PC-9 (cell line): ENCODE results near the gene ZNF207. TPM values are rescaled to one million over a fixed set of nuclear protein-coding genes. Genes with fewer than 3 reads are reported as not detected.

ENCODE experiments used
- BruUV-seq: library from RNA; stranded (reverse); fragments of 400-500 nt; replicated peaks from 2 replicates; lab custom pipeline; 2021; lab: Mats Ljungman, UMichigan
- CTCF ChIA-PET: fragments of 300-600 bp; sonication (Branson Sonifier 250); formaldehyde crosslinking; loops from one replicate; lab custom pipeline; 2022; ENCODE audit warnings: antibody characterized with exemption; lab: Charles Lee
- POLR2A ChIA-PET: fragments of 300-600 bp; sonication (Branson Sonifier 250); formaldehyde crosslinking; loops from one replicate; lab custom pipeline; 2022; ENCODE audit warnings: antibody characterized with exemption; ENCODE audit not compliant: unreplicated experiment; lab: Charles Lee
- DNase-seq, 2 experiments: peaks; one replicate each; pipeline versions ENCODE4 v3.0.0 to v3.0.0-alpha.2; 2015 to 2022; ENCODE audit warnings: mixed read lengths in 1 of 2
- H2AFZ ChIP-seq: fragments of 200-600 bp; sonication (generic); 2 replicates; pipeline ENCODE4 v1.8.1; 2017; ENCODE audit warnings: antibody characterized with exemption
- H3F3A ChIP-seq: fragments of 200-600 bp; sonication (generic); 2 replicates; pipeline ENCODE4 v1.8.1; 2017; ENCODE audit warnings: antibody characterized with exemption, mild to moderate bottlenecking, low read depth; ENCODE audit not compliant: insufficient read depth
- H3K27ac ChIP-seq: fragments of 200-600 bp; sonication (generic); 2 replicates; pipeline ENCODE4 v1.6.1; 2016; ENCODE audit warnings: mixed run types
- H3K27me3 ChIP-seq: fragments of 200-600 bp; sonication (generic); 2 replicates; pipeline ENCODE4 v1.6.1; 2016; ENCODE audit warnings: low read depth, mixed run types; ENCODE audit not compliant: insufficient read depth
- H3K36me3 ChIP-seq: fragments of 200-600 bp; sonication (generic); 2 replicates; pipeline ENCODE4 v1.6.1; 2016; ENCODE audit warnings: low read depth, mixed run types
- H3K4me1 ChIP-seq: fragments of 200-600 bp; sonication (generic); replicated peaks from 2 replicates; pipeline ENCODE4 v1.6.1; 2016; ENCODE audit warnings: mixed run types; ENCODE audit not compliant: insufficient read depth
- H3K4me2 ChIP-seq: fragments of 200-600 bp; sonication (generic); 2 replicates; pipeline ENCODE4 v1.6.1; 2017; ENCODE audit warnings: mixed run types
- H3K4me3 ChIP-seq: fragments of 200-600 bp; sonication (generic); 2 replicates; pipeline ENCODE4 v1.6.1; 2016; ENCODE audit warnings: mixed run types
- H3K79me2 ChIP-seq: fragments of 200-600 bp; sonication (generic); 2 replicates; pipeline ENCODE4 v1.6.1; 2017; ENCODE audit warnings: low read depth, mixed run types
- H3K9me2 ChIP-seq: fragments of 200-600 bp; sonication (generic); 2 replicates; pipeline ENCODE4 v1.8.1; 2017; ENCODE audit warnings: mild to moderate bottlenecking; ENCODE audit not compliant: insufficient read depth
- H3K9me3 ChIP-seq: fragments of 200-600 bp; sonication (generic); 2 replicates; pipeline ENCODE4 v1.8.1; 2016; ENCODE audit warnings: low read depth; ENCODE audit not compliant: insufficient read depth
- H4K20me1 ChIP-seq: fragments of 200-600 bp; sonication (generic); 2 replicates; pipeline ENCODE4 v1.8.1; 2017; ENCODE audit not compliant: insufficient read depth
- EZH2 ChIP-seq: fragments of 200-600 bp; sonication (generic); IDR thresholded peaks from 2 replicates; pipeline ENCODE4 v1.8.0; 2017; ENCODE audit warnings: antibody characterized with exemption, low read depth
- intact Hi-C: fragments of 100-400 bp; cut with micrococcal nuclease; formaldehyde crosslinking; loops from one replicate; pipeline ENCODE4 v1.10.0; 2022; ENCODE audit not compliant: unreplicated experiment
- total RNA-seq: library from RNA; stranded (reverse); gene quantifications from 2 replicates; pipeline ENCODE4 v1.2.3, GENCODE V29; 2021
- TF ChIP-seq, protein P1 (sequence below): fragments of 200-600 bp; sonication (generic); conservative IDR thresholded peaks from 2 replicates; pipeline ENCODE4 v1.6.1; 2017; ENCODE audit warnings: mixed run types, antibody characterized with exemption, mild to moderate bottlenecking, moderate library complexity

Gene ZNF207
- total RNA-seq, 1 experiment from 2014 or later = 198 TPM

DNA sequence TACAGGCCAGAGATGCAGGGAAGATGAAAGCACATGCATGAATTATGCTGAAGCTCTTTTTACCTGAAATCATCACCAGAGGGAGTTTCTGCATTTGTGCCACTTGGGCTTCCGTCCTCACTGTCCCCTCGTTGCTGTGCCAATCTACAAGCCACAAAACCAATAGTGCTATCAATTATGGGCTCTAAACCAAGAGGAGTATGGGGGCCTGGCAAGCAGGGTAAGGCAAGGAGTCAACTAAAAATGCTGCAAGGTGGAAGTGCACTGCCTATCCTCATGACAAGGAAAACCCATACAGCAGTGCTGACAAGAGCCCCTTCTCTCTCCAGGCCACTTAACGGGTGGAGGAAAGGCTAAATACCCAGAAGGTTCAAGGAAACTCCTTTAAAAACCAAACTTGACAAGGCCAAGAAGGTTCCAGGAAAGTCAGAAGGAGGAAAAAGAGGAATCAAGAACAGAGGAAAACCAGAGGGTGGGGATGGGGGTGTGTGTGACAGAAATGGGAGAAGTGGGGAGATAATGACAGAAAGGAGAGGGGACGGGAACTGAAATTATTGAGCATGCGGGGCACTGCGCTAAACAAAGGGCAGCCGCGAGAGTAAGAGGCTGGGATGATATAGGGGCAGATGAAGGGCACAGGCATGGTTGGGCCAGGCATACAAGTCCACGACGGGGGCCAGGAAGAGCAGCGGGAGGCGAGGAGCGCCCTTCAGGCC lies 8.7 kb upstream of the ZNF207 start:
- no peaks in the 10 kb centered on the region for H4K20me1 ChIP-seq
- POLR2A ChIA-PET = interaction anchor here (0.7 kb wide), 1 partner anchor 24 kb away, joined by 3 read pairs; no protein-coding TSS in a partner anchor
- H3K79me2 ChIP-seq = peaks cover 11% of the 10 kb centered on the region; the same call in 1 of the 2 replicates
- H3K27ac ChIP-seq = peak overlapping the region; percentile 50
- H2AFZ ChIP-seq = peak overlapping the region; percentile 87
- peaks cover 10% of the 10 kb centered on the region; the same call in 1 of the 2 replicates for H3F3A ChIP-seq
- H3K9me2 ChIP-seq = no peaks in the 10 kb centered on the region
- no peak for TF ChIP-seq EZH2
- TF ChIP-seq, protein P1, sequence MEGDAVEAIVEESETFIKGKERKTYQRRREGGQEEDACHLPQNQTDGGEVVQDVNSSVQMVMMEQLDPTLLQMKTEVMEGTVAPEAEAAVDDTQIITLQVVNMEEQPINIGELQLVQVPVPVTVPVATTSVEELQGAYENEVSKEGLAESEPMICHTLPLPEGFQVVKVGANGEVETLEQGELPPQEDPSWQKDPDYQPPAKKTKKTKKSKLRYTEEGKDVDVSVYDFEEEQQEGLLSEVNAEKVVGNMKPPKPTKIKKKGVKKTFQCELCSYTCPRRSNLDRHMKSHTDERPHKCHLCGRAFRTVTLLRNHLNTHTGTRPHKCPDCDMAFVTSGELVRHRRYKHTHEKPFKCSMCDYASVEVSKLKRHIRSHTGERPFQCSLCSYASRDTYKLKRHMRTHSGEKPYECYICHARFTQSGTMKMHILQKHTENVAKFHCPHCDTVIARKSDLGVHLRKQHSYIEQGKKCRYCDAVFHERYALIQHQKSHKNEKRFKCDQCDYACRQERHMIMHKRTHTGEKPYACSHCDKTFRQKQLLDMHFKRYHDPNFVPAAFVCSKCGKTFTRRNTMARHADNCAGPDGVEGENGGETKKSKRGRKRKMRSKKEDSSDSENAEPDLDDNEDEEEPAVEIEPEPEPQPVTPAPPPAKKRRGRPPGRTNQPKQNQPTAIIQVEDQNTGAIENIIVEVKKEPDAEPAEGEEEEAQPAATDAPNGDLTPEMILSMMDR = 0 out of 2 replicates have a peak, but pooled peaks have one; percentile 27
- intact Hi-C loops = no loop called here
- no peaks in the 10 kb centered on the region for H3K9me3 ChIP-seq
- H3K27me3 ChIP-seq = no peaks in the 10 kb centered on the region
- CTCF ChIA-PET = interaction anchor here (0.6 kb wide), 1 partner anchor 94 kb away, joined by 3 read pairs; no protein-coding TSS in a partner anchor
- DNase-seq = peak in 1 of 2 experiments; percentile 25
- TSS peak; percentile 24 for BruUV-seq
- peaks cover 6% of the 10 kb centered on the region; the same call in 1 of the 2 replicates for H3K36me3 ChIP-seq
- H3K4me2 ChIP-seq = peak overlapping the region; percentile 99
- peak overlapping the region; percentile 83 for H3K4me3 ChIP-seq
- H3K4me1 ChIP-seq = peaks cover 9% of the 10 kb centered on the region; the same call in 1 of the 2 replicates

DNA sequence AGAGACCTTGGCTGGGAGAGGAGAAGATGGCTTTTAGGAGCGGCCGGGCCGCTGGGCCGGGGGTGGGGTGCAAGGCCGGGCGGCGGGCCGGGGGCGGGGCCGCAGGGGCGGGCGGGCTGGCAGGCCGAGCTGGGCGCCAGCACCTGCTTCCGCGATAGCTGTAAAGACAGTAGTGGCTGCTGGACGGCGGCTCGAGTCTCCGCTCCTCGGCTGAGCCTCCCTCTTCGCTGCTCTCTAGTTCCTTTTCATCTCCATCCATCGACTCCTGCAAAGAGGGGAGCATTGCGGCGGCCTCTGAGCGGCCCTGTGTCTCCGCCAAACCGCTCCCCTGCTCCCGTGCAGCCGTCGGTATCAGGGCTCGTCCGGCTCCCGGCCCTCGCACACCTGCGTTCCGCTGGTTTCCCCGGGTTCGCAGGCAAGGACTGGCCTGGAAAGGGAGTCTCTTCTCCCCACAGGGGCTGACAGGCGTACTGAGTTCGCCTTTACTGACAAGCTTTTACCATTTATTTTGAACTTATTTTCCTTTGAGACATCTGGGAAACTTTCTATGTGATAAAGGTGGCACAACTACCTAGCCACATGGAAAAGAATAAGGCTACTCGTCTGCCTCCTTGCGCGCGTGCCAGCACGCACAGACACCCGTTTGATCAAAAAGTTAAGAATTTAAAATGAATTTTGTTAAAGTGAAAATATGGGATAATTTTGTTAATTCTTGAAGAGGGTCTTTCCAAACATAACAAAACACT lies 7.9 kb upstream of the ZNF207 start, which contains the start of gene C17orf75:
C17orf75 (minus strand) TSS at position 317 of the 746 bp plus-strand sequence; CDS start at position 283, 34 bp downstream.
- Histone ChIP-seq H3K9me3 (no peaks in the 10 kb centered on the region), H3K36me3 (peaks cover 6% of the 10 kb centered on the region; the same call in 1 of the 2 replicates), H3K4me1 (peaks cover 9% of the 10 kb centered on the region; the same call in 1 of the 2 replicates), H4K20me1 (no peaks in the 10 kb centered on the region), H2AFZ (peak within 1 kb of the TSS; percentile 87), H3K4me2 (peak within 1 kb of the TSS; percentile 99), H3K4me3 (peak within 1 kb of the TSS; percentile 83), H3K27me3 (no peaks in the 10 kb centered on the region), H3K79me2 (peaks cover 11% of the 10 kb centered on the region; the same call in 1 of the 2 replicates), H3F3A (peaks cover 10% of the 10 kb centered on the region; the same call in 1 of the 2 replicates), H3K27ac (peak within 1 kb of the TSS; percentile 50), H3K9me2 (no peaks in the 10 kb centered on the region)
- CTCF ChIA-PET = no interaction called here
- peak in 1 of 2 experiments; percentile 71 for DNase-seq
- BruUV-seq = TSS peak; percentile 87
- TF ChIP-seq, protein P1 = no peak
- TF ChIP-seq EZH2 = no peak
- intact Hi-C loops = no loop called here
- POLR2A ChIA-PET = interaction anchor here (0.7 kb wide), 1 partner anchor 24 kb away, joined by 3 read pairs; no protein-coding TSS in a partner anchor
